ENCODE measurements around the gene CARS2.

- TF ChIP-seq CTCF (IDR thresholded peaks at IDR 0.05) (no peak), POLR2A (IDR thresholded peaks at IDR 0.05) (no peak)
These were observed 7.7 kb upstream of the CARS2 start, which contains the start of gene ING1 for GRCh38 chr13:110713642-110713952.
